LoVo (cell line): Measurements from ENCODE around the gene NLRP6.
A peak's percentile ranks its signal among the peaks of the same experiment; 100 is the strongest.

Source experiments
- DNase-seq: peaks from one replicate; pipeline ENCODE4 v3.0.0-alpha.2; 2016; ENCODE audit warnings: low spot score

Gene NLRP6

DNA sequence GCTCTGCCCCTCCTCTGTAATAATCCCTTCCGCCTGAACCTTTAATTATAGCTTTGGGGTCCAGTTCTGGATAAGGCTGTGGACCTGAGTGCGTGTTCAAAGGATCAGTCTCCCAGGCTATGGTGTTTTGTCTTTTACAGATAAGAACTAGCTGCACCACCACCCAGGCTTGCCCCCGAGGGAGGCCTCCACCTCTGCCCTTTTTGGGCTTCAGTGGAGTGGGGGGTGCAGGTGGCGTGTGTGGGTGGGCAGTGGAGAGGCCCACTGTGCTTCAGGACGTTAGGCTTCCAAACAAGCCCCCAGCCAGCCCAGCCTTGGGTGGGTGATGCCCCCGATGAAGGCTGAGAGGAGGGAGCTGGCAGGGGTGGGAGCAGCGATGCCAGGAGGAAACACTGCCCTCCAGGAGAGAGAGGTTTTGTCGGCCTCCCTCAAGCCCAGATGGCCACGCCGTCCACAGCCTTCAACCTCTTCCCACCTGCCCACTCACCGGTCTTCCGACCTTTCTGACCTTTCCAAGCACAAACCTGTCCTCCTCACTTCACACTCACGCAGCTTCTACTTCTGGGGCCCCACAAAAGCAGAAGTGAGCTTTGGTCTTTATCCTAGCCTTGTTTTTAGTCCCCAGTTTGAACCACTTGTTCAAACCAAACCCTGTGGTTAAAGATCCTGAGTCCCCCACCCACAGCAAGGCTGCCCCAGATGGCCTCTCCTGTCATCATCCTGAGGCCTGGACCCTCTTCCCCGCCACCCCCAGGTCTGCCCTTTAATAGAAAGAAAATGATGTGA is 21.1 kb upstream of the NLRP6 start:
- DNase-seq = no peak

DNA sequence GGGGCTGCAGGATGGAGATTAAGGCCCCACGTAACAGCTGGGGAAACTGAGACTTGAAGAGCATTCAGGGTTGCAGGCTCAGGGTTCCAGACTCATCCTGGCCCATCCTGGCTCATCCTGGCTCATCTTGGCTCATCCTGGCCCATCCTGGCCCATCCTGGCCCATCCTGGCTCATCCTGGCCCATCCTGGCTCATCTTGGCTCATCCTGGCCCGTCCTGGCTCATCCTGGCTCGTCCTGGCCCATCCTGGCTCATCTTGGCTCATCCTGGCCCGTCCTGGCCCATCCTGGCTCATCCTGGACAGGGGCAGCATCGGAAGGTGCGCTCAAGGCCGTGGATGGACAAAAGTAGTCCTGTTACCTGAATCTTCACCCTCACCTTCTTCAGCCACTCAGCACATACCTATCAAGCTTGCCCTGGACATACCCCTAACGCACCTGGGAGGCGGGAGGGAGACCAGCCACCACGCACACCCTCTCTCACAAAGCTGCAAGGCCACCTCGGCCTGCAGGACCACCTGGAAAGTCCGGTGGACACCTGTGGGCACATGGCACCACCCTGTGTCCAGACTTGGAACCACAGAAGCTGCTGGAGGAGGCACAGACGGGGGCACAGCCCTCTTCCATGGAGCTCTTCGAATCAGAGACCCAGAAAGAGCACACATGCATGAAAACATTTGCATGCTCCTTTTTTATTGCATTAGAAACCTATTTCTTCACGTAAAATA is 20.3 kb upstream of the NLRP6 start:
- DNase-seq = no peak

DNA sequence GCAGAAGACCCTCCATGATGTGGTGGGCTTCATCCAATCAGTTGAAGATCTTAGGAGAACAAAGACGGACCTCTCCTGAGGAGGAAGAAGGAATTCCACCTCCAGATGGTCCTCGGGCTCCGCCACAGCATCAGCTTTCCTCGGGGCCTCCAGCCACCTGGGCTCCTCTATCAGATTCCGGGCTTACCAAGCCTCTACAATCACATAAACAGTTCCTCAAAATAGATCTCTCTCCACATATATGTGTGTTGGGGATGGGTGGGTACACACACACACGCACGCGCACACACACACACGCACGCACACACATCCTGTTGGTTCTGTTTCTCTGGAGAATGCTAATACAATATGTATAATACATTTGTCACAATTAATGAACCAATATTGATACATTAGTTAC is 18.8 kb upstream of the NLRP6 start:
- no peak for DNase-seq

DNA sequence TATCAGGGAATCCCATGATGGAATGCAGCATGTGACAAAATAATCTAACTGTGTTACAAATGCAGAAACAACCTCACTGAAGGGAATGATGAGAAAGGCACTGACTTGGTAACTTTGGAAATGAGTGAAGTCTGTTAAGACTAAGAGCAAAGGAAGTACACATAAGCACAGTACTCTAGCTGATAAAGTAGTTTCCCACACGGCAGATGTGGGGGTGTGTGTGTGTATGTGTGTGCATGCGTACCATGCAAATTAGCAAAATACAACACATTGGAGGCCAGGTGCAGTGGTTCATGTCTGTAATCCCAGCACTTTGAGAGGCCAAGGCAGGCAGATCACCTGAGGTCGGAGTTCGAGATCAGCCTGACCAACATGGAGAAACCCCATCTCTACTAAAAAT is 16.6 kb upstream of the NLRP6 start:
- DNase-seq = no peak

DNA sequence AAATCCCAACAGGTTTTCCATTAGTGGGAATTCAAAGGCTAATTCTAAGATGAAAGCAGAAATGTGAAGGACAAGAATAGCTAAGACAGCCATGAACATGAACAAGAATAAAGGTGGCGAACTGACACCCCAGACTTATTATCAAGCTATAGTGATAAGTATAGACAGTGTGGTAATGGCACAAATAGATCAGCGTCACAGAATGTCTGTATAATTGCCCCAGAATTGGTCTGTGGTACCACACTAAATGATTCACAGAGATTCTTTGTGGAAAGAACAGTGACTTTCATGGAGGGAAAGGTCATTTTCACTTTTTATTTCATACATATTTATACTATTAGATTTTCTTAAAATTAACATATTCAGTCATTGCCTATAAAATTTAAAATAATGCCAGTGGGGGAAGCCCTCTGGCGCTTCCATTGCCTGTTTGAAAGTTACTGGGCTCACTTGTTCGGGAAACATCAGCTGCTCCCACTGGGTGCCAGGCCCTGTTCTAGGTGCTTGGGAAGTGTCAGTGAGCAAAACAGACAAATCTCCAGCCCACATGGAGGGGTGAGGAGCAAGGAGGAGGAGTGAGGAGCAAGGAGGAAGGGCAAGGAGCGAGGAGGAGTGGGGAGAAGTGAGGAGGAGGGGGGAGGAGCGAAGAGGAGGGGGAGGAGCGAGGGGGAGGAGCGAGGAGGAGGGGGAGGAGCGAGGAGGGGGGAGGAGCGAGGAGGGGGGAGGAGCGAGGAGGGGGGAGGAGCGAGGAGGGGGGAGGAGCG is 11.3 kb upstream of the NLRP6 start:
- peak; percentile 28 for DNase-seq

DNA sequence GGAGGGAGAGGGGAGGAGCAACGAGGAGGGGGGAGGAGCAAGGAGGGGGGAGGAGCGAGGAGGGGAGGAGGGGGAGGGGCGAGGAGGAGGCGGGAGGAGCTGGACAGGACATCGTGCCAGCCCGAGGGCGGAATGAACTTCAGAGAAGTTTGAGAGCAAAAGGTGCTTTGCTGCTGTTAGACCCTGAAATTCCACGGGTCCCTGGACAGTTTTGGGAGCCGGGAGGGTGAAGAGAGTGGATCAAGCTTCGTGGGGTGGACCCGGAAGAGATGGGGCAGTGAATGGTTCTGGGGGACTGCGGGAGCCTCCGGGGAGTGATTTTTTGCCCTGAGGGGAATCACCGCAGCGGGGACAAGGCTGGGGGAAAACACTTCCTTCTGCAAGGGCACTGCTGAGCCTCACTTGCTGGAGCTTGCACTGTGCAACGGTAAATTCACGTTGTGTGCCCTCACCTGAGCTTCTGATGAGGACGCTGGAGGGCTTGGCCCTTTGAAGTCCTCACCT is 10.7 kb upstream of the NLRP6 start:
- peak; percentile 47 for DNase-seq

DNA sequence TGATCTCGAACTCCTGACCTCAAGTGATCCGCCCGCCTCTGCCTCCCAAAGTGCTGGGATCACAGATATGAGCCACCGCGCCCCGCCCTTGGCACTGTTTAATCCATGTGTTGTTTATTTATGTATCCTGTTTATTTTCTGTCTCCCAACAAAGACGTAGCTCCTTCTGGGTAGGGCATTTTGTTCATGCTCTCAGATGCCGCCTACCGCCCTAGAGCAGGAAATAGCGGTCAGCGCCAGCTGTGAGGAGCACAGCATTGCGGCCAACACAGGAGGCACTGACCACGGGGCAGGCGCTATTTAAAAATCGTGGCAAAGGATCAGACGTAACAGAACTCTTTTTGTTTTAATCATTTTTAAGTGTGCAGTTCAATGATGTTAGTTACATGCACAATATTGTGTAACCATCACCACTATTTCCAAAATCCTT is 9.5 kb upstream of the NLRP6 start:
- peak; percentile 75 for DNase-seq

DNA sequence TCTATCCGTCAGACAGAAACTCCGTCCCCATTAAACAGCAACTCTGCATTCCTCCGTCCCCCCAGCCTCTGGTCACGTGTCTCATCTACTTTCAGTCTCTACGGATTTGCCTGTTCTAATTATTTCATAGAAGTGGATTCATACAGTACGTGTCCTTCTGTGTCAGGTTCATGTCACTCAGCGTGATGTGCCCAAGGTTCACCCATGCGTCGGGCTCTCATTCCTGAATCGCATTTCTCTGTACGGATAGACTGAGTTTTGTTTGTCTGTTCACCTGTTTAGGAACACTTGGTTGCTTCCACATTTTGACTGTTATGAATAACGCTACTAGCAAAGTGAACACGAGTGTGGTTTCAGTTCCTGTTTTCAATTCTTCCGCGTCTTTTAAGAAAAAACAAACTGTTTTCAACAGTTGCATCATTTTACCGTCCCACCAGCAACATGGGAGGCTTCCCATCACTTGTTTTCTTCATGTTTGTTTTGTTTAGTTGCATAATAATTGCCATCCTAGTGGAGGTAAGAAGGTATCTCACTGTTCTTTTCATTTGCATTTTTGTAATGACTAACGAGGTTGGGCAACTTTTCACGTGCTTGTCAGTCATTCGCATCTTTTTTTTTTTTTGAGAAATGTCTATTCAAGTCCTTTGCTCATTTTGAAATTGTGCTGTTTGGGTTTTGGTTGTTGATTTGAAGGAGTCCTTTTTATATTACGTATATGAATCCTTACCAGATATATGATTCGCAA is 8.9 kb upstream of the NLRP6 start:
- peak; percentile 30 for DNase-seq

DNA sequence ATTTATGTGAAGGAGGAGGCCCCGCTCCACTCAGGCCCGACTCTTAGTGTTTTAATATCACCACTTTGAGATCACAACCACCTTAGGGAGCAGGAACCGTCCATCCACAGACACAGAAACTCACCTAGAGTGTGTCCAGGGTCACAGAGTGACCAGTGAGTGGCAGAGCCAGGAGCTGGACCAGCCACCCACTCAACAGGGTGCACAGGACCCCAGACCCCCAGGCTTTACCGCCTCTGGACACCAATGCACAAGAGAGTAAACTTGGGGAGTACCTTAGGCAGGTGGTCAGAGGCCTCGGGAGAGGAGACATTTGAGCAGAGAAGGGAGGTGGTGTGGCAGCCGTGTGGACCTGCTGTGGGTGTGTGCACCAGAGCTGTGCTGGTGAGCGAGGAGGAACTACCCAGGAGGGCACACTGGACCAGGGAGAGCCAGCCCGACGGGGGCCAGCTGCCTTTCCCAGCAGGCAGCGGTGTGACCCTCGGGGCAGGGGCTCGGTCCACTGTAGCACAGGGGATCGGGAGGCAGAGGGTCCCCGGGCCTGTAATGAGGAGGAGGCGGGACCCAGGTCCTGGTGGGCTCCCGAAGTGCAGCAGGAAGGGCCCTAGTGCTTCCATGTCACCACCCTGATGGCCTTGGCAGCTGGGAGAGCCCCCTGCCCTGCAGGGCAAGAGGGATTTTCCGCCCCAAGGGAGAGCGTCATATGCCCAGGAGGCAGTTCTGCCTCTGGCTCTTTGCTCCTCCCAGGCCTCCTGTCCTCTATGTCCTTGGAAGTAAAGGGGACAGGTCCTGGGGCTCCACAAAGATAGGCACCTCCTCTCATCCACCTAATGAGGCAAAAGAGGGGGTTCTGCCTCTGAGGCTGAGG is 7.5 kb upstream of the NLRP6 start:
- DNase-seq = no peak

DNA sequence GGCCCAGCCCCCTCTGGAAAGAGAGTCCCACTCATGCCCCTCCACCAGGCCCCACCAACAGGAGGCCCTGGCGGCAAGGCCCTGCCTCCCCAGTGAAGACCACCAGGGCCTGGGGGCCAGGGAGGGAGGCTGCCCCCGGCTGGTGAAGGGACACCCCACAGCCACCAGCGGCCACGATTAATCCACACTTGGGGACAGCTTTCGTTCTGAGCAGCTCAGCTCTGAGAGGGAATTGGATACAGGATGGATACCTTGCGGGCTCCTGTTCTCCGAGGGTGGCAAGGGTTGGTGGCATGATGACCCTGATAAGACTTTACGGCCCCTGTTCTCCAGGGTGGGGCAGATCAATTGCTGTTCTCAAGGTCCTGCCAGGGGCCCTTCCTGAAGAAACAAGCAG is 6.9 kb upstream of the NLRP6 start:
- no peak for DNase-seq

DNA sequence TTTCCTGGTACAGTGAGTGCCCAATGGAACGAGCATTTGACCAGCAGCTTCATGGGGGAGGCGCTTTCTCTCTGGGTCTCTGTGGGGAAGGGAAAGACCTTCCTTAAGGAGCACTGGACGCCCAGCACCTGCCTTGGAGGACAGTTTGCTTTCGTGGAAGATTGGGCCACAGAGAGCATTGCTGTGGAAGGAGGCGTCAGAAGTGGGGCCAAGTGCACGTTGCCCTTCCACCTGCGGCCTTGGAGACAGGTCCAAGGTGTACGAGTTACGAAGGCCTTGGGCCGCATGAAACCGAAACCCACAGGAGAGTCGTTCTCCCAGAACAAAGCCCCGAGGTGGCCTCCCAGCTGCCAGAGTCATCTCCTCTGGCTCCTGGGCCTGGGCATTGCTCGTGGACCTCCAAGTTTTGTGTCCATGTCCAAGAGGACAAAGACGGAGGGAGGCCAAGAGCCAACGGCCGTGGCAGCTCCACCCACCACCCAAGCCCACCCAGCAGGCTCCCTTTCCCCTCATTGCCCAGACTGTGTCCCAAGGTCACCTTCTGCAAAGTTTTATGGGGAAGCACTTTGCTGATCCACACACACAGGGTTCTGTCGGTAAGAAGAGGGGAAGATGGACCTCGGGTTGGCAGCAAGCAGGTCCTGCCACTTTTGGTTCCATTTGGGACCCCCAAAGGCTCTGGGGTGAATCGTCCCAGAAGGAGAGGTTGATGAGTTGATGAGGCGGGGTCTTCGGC is 5.8 kb upstream of the NLRP6 start:
- no peak for DNase-seq

DNA sequence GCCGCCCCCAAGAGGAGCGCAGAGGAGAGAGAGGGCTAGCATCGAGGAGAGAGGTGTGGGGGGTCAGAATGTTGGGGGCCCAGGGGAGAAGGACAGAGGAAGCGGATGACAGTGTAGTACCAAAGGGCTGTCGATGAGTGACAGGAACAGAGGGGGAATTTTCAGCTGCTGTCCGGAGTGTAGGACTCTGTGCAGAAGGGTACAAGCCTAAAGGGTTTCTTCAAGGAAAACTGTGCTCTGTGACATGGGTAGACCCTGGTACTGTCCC is 5.3 kb upstream of the NLRP6 start:
- DNase-seq = no peak

DNA sequence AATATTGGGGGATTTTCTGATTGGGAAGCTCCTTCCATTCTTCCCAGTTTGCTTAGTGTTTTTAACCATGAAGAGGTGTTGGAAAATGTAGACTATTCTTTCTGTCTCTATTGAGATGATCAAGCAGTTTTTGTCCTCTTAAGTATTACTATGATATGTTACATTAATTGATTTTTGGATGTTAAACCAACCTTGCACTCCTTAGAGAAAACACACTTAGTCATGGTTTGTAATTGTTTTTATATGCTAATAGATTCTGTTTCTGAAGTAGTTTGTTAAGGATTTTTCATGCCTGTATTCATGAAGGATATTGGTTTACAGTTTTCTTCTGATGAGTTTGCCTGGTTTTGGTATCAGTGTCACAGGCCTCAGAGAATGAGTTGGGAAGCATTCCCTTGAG is 2.0 kb upstream of the NLRP6 start:
- no peak for DNase-seq

DNA sequence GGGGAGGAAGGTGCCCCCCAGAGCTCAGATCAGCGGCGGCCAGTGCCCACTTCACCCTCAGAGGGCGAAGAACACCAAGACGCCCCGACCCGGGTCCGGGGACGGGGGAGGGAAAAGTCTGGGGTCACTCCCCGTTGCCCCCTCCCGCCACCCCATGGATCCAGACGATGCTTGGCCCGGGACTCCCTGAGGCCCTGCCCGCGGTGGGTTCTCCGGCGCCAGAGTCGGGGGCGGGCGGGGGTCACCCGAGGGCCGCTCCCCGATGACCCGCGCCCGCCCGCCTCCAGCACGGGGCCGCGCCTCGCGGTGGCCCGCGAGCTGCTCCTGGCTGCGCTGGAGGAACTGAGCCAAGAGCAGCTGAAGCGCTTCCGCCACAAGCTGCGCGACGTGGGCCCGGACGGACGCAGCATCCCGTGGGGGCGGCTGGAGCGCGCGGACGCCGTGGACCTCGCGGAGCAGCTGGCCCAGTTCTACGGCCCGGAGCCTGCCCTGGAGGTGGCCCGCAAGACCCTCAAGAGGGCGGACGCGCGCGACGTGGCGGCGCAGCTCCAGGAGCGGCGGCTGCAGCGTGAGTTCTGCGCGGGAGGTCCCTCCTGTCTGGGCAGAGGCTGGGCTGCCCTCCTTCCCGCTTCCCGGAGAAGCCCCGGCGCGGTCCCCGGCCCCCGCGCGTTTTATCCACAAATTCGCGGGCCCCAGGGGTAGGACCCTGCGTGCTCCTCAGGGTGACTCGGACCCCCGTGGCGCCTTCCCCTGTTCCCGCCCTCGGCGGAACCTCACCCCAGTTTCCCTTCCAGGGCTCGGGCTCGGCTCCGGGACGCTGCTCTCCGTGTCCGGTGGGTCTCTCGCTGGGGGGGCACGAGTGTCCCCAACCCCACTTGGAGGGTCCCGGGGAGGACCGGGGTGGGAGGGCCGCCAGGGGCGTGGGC is 1.1 kb downstream of the NLRP6 start:
- DNase-seq = no peak

DNA sequence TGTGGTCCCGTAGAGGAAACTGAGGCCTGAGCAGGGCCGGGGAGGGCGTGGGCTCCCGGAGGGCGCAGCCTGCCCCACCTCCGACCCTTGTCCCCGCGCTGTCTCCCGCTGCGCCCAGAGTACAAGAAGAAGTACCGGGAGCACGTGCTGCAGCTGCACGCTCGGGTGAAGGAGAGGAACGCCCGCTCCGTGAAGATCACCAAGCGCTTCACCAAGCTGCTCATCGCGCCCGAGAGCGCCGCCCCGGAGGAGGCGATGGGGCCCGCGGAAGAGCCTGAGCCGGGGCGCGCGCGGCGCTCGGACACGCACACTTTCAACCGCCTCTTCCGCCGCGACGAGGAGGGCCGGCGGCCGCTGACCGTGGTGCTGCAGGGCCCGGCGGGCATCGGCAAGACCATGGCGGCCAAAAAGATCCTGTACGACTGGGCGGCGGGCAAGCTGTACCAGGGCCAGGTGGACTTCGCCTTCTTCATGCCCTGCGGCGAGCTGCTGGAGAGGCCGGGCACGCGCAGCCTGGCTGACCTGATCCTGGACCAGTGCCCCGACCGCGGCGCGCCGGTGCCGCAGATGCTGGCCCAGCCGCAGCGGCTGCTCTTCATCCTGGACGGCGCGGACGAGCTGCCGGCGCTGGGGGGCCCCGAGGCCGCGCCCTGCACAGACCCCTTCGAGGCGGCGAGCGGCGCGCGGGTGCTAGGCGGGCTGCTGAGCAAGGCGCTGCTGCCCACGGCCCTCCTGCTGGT is 1.9 kb downstream of the NLRP6 start:
- no peak for DNase-seq

DNA sequence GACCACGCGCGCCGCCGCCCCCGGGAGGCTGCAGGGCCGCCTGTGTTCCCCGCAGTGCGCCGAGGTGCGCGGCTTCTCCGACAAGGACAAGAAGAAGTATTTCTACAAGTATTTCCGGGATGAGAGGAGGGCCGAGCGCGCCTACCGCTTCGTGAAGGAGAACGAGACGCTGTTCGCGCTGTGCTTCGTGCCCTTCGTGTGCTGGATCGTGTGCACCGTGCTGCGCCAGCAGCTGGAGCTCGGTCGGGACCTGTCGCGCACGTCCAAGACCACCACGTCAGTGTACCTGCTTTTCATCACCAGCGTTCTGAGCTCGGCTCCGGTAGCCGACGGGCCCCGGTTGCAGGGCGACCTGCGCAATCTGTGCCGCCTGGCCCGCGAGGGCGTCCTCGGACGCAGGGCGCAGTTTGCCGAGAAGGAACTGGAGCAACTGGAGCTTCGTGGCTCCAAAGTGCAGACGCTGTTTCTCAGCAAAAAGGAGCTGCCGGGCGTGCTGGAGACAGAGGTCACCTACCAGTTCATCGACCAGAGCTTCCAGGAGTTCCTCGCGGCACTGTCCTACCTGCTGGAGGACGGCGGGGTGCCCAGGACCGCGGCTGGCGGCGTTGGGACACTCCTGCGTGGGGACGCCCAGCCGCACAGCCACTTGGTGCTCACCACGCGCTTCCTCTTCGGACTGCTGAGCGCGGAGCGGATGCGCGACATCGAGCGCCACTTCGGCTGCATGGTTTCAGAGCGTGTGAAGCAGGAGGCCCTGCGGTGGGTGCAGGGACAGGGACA is 2.7 kb downstream of the NLRP6 start:
- no peak for DNase-seq

DNA sequence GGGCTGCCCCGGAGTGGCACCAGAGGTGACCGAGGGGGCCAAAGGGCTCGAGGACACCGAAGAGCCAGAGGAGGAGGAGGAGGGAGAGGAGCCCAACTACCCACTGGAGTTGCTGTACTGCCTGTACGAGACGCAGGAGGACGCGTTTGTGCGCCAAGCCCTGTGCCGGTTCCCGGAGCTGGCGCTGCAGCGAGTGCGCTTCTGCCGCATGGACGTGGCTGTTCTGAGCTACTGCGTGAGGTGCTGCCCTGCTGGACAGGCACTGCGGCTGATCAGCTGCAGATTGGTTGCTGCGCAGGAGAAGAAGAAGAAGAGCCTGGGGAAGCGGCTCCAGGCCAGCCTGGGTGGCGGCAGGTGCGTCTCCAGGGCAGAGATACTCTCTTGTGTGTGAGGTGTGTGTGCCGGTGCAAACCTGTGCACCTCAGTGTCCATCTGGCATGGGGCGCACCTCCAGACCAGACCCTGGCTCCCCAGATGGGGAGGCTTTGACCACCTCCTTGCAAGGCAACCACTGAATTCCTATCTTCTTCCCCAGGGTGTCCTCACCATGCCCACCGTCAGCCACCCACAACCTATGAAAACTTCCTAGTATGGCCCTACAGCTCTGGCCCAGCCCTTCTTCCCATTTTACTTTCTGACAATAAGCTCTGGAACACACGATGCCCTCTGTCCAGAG is 3.4 kb downstream of the NLRP6 start:
- DNase-seq = no peak
